LNCAP (cell line): ENCODE data around the gene FTCDNL1.

Source experiments
- CTCF ChIP-seq: fragments of 450-650 bp; IDR thresholded peaks from 2 replicates; pipeline ENCODE4 v1.5.1; 2017; ENCODE audit warnings: mild to moderate bottlenecking

Gene FTCDNL1

GRCh38 chr2:199806179-199806578 lies 44.8 kb downstream of the FTCDNL1 start:
- TF ChIP-seq CTCF = no peak

- TF ChIP-seq CTCF = no peak
Observed at GRCh38 chr2:199804831-199805230, 46.2 kb downstream of the FTCDNL1 start.

GRCh38 chr2:199798831-199799580 lies 52.0 kb downstream of the FTCDNL1 start:
- no peak for TF ChIP-seq CTCF

GRCh38 chr2:199797431-199798403 lies 53.3 kb downstream of the FTCDNL1 start:
- TF ChIP-seq CTCF = no peak

- TF ChIP-seq CTCF = no peak
Observed at GRCh38 chr2:199792381-199792780, 58.6 kb downstream of the FTCDNL1 start.

GRCh38 chr2:199791326-199791725 lies 59.7 kb downstream of the FTCDNL1 start:
- TF ChIP-seq CTCF = no peak

- no peak for TF ChIP-seq CTCF
Observed at GRCh38 chr2:199784512-199784911, 66.5 kb downstream of the FTCDNL1 start.
